Fibroblast of pulmonary artery (primary cell): Measurements from ENCODE around the gene IFNW1.
"Not testable (repeated sequence)": the region's sequence is repeated elsewhere in the genome, so short reads cannot be mapped to it uniquely, and the experiment has no call there.

Source experiments
- DNase-seq: peaks from one replicate; pipeline ENCODE4 v3.0.0-alpha.2; 2010; ENCODE audit warnings: low read depth
- H3K4me3 ChIP-seq: replicated peaks from 2 replicates; pipeline ENCODE4 v1.5.1; 2011; ENCODE audit warnings: low read depth, mild to moderate bottlenecking, control low read depth, low read length, moderate library complexity
- TF ChIP-seq, protein P1 (sequence below): IDR thresholded peaks from 2 replicates; pipeline ENCODE4 v1.5.1; 2011; ENCODE audit warnings: mild to moderate bottlenecking, control low read depth, low read length, inconsistent platforms; ENCODE audit errors: missing control alignments

IFNW1 gene

GRCh38 chr9:21141427-21141882 lies at the start of gene IFNW1:
IFNW1 (minus strand) TSS chr9:21141832; CDS start chr9:21141570, 262 bp downstream.
- no peak for DNase-seq
- H3K4me3 ChIP-seq, result no peak within 1 kb of the TSS
- TF ChIP-seq, protein P1, sequence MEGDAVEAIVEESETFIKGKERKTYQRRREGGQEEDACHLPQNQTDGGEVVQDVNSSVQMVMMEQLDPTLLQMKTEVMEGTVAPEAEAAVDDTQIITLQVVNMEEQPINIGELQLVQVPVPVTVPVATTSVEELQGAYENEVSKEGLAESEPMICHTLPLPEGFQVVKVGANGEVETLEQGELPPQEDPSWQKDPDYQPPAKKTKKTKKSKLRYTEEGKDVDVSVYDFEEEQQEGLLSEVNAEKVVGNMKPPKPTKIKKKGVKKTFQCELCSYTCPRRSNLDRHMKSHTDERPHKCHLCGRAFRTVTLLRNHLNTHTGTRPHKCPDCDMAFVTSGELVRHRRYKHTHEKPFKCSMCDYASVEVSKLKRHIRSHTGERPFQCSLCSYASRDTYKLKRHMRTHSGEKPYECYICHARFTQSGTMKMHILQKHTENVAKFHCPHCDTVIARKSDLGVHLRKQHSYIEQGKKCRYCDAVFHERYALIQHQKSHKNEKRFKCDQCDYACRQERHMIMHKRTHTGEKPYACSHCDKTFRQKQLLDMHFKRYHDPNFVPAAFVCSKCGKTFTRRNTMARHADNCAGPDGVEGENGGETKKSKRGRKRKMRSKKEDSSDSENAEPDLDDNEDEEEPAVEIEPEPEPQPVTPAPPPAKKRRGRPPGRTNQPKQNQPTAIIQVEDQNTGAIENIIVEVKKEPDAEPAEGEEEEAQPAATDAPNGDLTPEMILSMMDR, result peak; percentile 30

DNA sequence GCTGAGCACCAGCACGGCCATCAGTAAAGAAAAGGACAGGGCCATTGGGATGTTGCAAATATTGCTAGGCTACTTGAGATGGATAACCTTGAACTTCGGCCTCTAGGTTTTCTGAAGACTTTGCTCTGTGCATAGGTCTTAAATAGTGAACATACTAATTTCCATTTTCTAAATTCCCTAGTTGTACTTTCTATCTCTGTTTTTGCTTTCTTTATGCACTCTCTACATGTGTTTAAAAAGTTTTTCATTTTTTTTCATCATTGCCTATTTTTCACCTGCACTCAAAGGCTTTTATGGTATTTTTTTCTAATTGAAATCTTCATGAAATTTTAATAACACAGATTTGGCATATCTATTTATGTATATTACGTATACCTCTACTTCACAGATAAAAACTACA lies 45.9 kb upstream of the IFNW1 start, which contains the start of gene IFNA4:
Gene IFNA4 (minus strand): TSS at position 101 of the 400 bp plus-strand sequence. CDS start 56 bp downstream, at position 45.
- not testable (repeated sequence) for DNase-seq, H3K4me3 ChIP-seq

DNA sequence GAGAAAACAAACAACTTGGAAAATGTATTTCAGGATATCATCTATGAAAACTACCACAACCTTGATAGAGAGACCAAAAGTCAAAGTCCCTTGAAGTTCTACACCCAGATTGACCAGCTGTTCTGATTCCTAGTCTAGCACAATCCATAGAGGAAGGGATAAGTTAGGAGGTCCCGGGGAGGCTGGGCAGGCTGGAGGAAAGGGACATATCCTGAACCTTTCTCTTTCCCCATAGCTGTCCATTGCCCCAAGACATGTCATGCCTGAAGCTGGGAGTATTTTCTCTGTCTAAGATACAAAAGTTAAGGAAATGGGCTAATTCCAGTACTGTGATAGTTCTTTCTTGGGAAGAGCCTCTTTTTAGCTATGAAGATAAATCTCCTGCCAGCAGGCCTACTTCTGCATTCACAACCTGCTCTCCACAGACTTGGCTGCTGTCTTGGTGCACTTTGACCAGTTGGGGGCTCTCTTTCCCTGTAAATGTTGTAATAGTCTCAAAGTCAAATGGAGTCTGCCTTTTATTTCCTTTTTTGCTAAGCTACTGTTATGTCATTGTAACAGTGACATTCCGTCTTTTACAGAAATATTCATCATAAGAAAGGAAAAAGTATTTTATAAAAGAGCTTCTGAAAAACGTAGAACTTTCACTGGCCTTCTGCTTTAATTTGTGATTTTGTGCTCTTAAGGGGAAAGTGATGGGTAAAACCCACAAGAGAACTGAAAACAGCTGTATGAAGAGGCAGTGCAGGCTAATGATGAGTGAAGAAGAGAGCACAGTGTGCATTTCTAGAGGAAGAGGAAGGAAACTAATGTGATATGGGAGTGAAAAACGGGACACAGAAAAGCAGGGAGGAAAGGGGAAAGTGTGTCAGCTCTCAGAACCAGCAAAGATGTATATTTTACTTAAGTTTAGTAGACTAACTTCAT lies 41.4 kb upstream of the IFNW1 start:
- H3K4me3 ChIP-seq, result not testable (repeated sequence)
- DNase-seq, result peak; percentile 17

DNA sequence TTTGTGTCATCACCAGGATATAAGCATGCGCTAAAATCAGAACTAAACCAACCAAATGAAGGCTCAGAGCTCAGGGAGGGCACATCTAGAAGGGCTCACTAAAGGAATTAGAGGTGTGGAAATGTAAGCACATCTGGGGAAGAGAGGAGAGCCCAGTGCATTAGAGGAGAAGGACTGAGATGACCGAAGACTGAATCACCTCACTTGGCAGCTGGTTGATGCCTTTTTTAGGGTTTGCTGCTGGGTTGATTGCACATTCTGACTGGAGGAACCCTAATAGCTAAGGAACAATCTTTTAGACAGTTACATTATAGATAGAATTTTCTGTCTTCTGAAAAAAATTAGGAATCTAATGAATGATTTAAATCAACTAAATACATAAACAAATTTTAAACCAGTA lies 33.0 kb upstream of the IFNW1 start:
- no peak for DNase-seq
- H3K4me3 ChIP-seq, result no peak overlapping the region
- TF ChIP-seq, protein P1, result no peak

More for the DNA sequence above, 41.4 kb upstream of the IFNW1 start:
- TF ChIP-seq, protein P1, result peak; percentile 56

GRCh38 chr9:21172156-21172555 lies 30.5 kb upstream of the IFNW1 start:
- no peak overlapping the region for H3K4me3 ChIP-seq
- TF ChIP-seq, protein P1, result no peak
- DNase-seq, result no peak

- H3K4me3 ChIP-seq, result no peak overlapping the region
- TF ChIP-seq, protein P1, result no peak
- DNase-seq, result no peak
Measured at GRCh38 chr9:21171351-21171750, 29.7 kb upstream of the IFNW1 start.

- DNase-seq, result not testable (repeated sequence)
Measured at GRCh38 chr9:21166560-21166959, 24.9 kb upstream of the IFNW1 start, which contains the start of gene IFNA21. IFNA21 (minus strand) TSS chr9:21166660; CDS start chr9:21166612, 48 bp downstream.

More at GRCh38 chr9:21166560-21166959, 24.9 kb upstream of the IFNW1 start, which contains the start of gene IFNA21:
- H3K4me3 ChIP-seq, result not testable (repeated sequence)
